CD14-positive monocyte (primary cell): ENCODE results near the gene HES3. TPM values are rescaled to one million over a fixed set of nuclear protein-coding genes. Genes with fewer than 3 reads are reported as not detected.

ENCODE experiments used
- DNase-seq, 3 donors: peaks; one replicate each; pipeline ENCODE4 v3.0.0-alpha.2; 2011 to 2022
- H2AFZ ChIP-seq: 2 replicates; pipeline ENCODE4 v1.6.0; 2012; ENCODE audit warnings: mild to moderate bottlenecking, low read depth, low read length, inconsistent platforms; ENCODE audit not compliant: insufficient read depth, poor library complexity, severe bottlenecking
- H3K27ac ChIP-seq, 2 donors: 1 replicate in 1 of 2; 2 replicates in 1 of 2; pipeline ENCODE4 v1.5.1; 2012 to 2013; ENCODE audit warnings: low read length in 2 of 2, control low read depth in 1 of 2, inconsistent platforms in 1 of 2, low read depth in 1 of 2, mild to moderate bottlenecking in 1 of 2
- H3K27me3 ChIP-seq, 2 donors: one replicate each; pipeline versions ENCODE4 v1.6.0 to v1.6.1; 2011 to 2013; ENCODE audit warnings: low read length in 2 of 2; ENCODE audit not compliant: control insufficient read depth in 2 of 2, insufficient read depth in 2 of 2
- H3K36me3 ChIP-seq, 2 donors: replicated peaks in 1 of 2; 1 replicate in 1 of 2; 2 replicates in 1 of 2; pipeline versions ENCODE4 v1.5.1 to v1.6.1; 2012 to 2013; ENCODE audit warnings: low read length in 2 of 2, control low read depth in 1 of 2, inconsistent platforms in 1 of 2, mild to moderate bottlenecking in 1 of 2; ENCODE audit not compliant: insufficient read depth in 2 of 2, control insufficient read depth in 1 of 2
- H3K4me1 ChIP-seq, 2 donors: 1 replicate in 1 of 2; 2 replicates in 1 of 2; pipeline versions ENCODE4 v1.5.1 to v1.6.1; 2012 to 2013; ENCODE audit warnings: low read length in 2 of 2, control low read depth in 1 of 2, inconsistent platforms in 1 of 2, mild to moderate bottlenecking in 1 of 2, moderate library complexity in 1 of 2; ENCODE audit not compliant: insufficient read depth in 2 of 2, control insufficient read depth in 1 of 2
- H3K4me2 ChIP-seq: replicated peaks from 2 replicates; pipeline ENCODE3; 2012; ENCODE audit warnings: low read length, moderate library complexity, mild to moderate bottlenecking; ENCODE audit not compliant: poor library complexity, severe bottlenecking; ENCODE audit errors: extremely low read depth
- H3K4me3 ChIP-seq, 3 experiments: fragments of 200-600 bp in 1 of 3; sonication (generic) in 1 of 3; replicated peaks in 1 of 3; 1 replicate in 2 of 3; 2 replicates in 1 of 3; pipeline ENCODE4 v1.5.1; 2011 to 2013; ENCODE audit warnings: low read length in 3 of 3, mild to moderate bottlenecking in 3 of 3, control low read depth in 2 of 3, low read depth in 2 of 3, inconsistent platforms in 1 of 3, moderate library complexity in 1 of 3
- H3K79me2 ChIP-seq: 2 replicates; pipeline ENCODE4 v1.6.0; 2012; ENCODE audit warnings: mild to moderate bottlenecking, control low read depth, inconsistent platforms, low read length, moderate library complexity; ENCODE audit not compliant: insufficient read depth
- H3K9ac ChIP-seq: 2 replicates; pipeline ENCODE4 v1.6.0; 2017; ENCODE audit warnings: low read length, mild to moderate bottlenecking; ENCODE audit not compliant: insufficient read depth, poor library complexity, severe bottlenecking
- H3K9me3 ChIP-seq, 2 donors: replicated peaks in 1 of 2; 1 replicate in 1 of 2; 2 replicates in 1 of 2; pipeline versions ENCODE4 v1.5.1 to v1.6.1; 2012 to 2013; ENCODE audit warnings: low read length in 2 of 2, control low read depth in 1 of 2; ENCODE audit not compliant: control insufficient read depth in 1 of 2, insufficient read depth in 1 of 2
- H4K20me1 ChIP-seq: 2 replicates; pipeline ENCODE4 v1.6.0; 2012; ENCODE audit warnings: mild to moderate bottlenecking, low read length, control low read depth, moderate library complexity; ENCODE audit not compliant: insufficient read depth
- H3K27ac Mint-ChIP-seq, 7 donors: one replicate each; pipeline ENCODE4 v1.8.0; 2020; ENCODE audit warnings: mild to moderate bottlenecking in 7 of 7, mixed read lengths in 7 of 7, moderate library complexity in 6 of 7, inconsistent platforms in 2 of 7
- H3K27me3 Mint-ChIP-seq, 3 donors: one replicate each; pipeline ENCODE4 v1.8.0; 2021 to 2022; ENCODE audit warnings: low read depth in 3 of 3, mild to moderate bottlenecking in 3 of 3, mixed read lengths in 3 of 3, moderate library complexity in 3 of 3, inconsistent platforms in 1 of 3
- H3K36me3 Mint-ChIP-seq, 2 donors: one replicate each; pipeline ENCODE4 v1.8.0; 2020; ENCODE audit warnings: mixed read lengths in 2 of 2, inconsistent platforms in 1 of 2, mild to moderate bottlenecking in 1 of 2
- H3K4me1 Mint-ChIP-seq: one replicate; pipeline ENCODE4 v1.8.0; 2020; ENCODE audit warnings: mild to moderate bottlenecking, mixed read lengths
- H3K4me3 Mint-ChIP-seq, 2 donors: one replicate each; pipeline ENCODE4 v1.8.0; 2020; ENCODE audit warnings: mild to moderate bottlenecking in 2 of 2, mixed read lengths in 2 of 2, moderate library complexity in 1 of 2
- H3K9me3 Mint-ChIP-seq, 7 donors: one replicate each; pipeline ENCODE4 v1.8.0; 2020 to 2022; ENCODE audit warnings: mixed read lengths in 7 of 7, mild to moderate bottlenecking in 6 of 7, moderate library complexity in 6 of 7, inconsistent platforms in 2 of 7
- CTCF ChIP-seq: fragments of 200-600 bp; IDR thresholded peaks from one replicate; pipeline ENCODE4 v1.8.0; 2022; ENCODE audit warnings: antibody characterized with exemption, mild to moderate bottlenecking
- WGBS: methylation state at CpG from one replicate; pipeline ENCODE4 v1.1.5; 2013; ENCODE audit warnings: missing lambda C conversion rate; ENCODE audit not compliant: insufficient coverage; 5-methylcytosine and 5-hydroxymethylcytosine counted together
- intact Hi-C, 2 donors: fragments of 100-400 bp; cut with micrococcal nuclease; formaldehyde crosslinking; loops; one replicate each; pipeline versions ENCODE4 v1.15.0 to v1.15.1; 2023
- polyA plus RNA-seq, 3 donors: library from polyadenylated mRNA; depleted of rRNA in 1 of 3; unstranded in 2 of 3; stranded (reverse) in 1 of 3; fragments of 300-500 nt in 2 of 3; fragments of >200 nt in 1 of 3; fragmentation: Illumina TruSeq in 2 of 3; gene quantifications; 1 replicate in 2 of 3; 2 replicates in 1 of 3; pipeline ENCODE4 v1.2.3, GENCODE V29; 2012 to 2021

The HES3 gene
- polyA plus RNA-seq, 3 donors = not detected

- TF ChIP-seq CTCF = no peak
- no peaks in the 10 kb centered on the region for H3K4me1 ChIP-seq
- H3K4me2 ChIP-seq = no peak overlapping the region
- no peak overlapping the region for H3K4me3 ChIP-seq
- no peaks in the 10 kb centered on the region for H3K36me3 Mint-ChIP-seq
- WGBS = 100% methylated on average over 6 of the region's 9 CpGs
- no peak overlapping the region for H3K4me3 Mint-ChIP-seq
- no peak overlapping the region for H3K27ac ChIP-seq
- H4K20me1 ChIP-seq = no peaks in the 10 kb centered on the region
- intact Hi-C loops = no loop called here
- H3K9me3 ChIP-seq = no peaks in the 10 kb centered on the region
- peaks cover 0 to 5% (median 0%) of the 10 kb centered on the region in 7 donors for H3K9me3 Mint-ChIP-seq
- no peaks in the 10 kb centered on the region for H3K79me2 ChIP-seq
- no peak overlapping the region for H2AFZ ChIP-seq
- no peaks in the 10 kb centered on the region for H3K4me1 Mint-ChIP-seq
- no peak for DNase-seq
- no peaks in the 10 kb centered on the region for H3K36me3 ChIP-seq
- peaks cover 34 to 46% (median 35%) of the 10 kb centered on the region in 3 donors for H3K27me3 Mint-ChIP-seq
- H3K9ac ChIP-seq = no peak overlapping the region
- peaks cover 2 to 22% of the 10 kb centered on the region in 2 donors for H3K27me3 ChIP-seq
- H3K27ac Mint-ChIP-seq = peak overlapping the region in 1 of 7 donors; percentile 30
These were observed 9.4 kb downstream of the HES3 start for GRCh38 chr1:6253380-6253779.

GRCh38 chr1:6254691-6255090, 10.7 kb downstream of the HES3 start:
- H3K27me3 Mint-ChIP-seq = peaks cover 34 to 51% (median 42%) of the 10 kb centered on the region in 3 donors
- peaks cover 0 to 5% (median 0%) of the 10 kb centered on the region in 7 donors for H3K9me3 Mint-ChIP-seq
- peaks cover 3% of the 10 kb centered on the region for H3K4me1 Mint-ChIP-seq
- Histone ChIP-seq H3K4me1 (peaks cover 2 to 3% of the 10 kb centered on the region in 2 donors), H3K27me3 (peaks cover 2 to 27% of the 10 kb centered on the region in 2 donors), H3K36me3 (no peaks in the 10 kb centered on the region), H4K20me1 (no peaks in the 10 kb centered on the region), H3K4me2 (no peak overlapping the region), H2AFZ (no peak overlapping the region), H3K27ac (no peak overlapping the region), H3K9ac (no peak overlapping the region), H3K4me3 (no peak overlapping the region), H3K79me2 (no peaks in the 10 kb centered on the region), H3K9me3 (no peaks in the 10 kb centered on the region)
- H3K4me3 Mint-ChIP-seq = no peak overlapping the region
- no peaks in the 10 kb centered on the region for H3K36me3 Mint-ChIP-seq
- intact Hi-C loops = no loop called here
- no peak for DNase-seq
- TF ChIP-seq CTCF = no peak
- WGBS = 93% methylated on average over 11 of the region's 16 CpGs
- H3K27ac Mint-ChIP-seq = no peak overlapping the region
